ENCODE measurements around the gene LEFTY1. TPM values are rescaled to one million over a fixed set of nuclear protein-coding genes. Genes with fewer than 3 reads are reported as not detected.

LEFTY1 gene
- total RNA-seq, 1 experiment from 2014 or later: 0.64 TPM

DNA sequence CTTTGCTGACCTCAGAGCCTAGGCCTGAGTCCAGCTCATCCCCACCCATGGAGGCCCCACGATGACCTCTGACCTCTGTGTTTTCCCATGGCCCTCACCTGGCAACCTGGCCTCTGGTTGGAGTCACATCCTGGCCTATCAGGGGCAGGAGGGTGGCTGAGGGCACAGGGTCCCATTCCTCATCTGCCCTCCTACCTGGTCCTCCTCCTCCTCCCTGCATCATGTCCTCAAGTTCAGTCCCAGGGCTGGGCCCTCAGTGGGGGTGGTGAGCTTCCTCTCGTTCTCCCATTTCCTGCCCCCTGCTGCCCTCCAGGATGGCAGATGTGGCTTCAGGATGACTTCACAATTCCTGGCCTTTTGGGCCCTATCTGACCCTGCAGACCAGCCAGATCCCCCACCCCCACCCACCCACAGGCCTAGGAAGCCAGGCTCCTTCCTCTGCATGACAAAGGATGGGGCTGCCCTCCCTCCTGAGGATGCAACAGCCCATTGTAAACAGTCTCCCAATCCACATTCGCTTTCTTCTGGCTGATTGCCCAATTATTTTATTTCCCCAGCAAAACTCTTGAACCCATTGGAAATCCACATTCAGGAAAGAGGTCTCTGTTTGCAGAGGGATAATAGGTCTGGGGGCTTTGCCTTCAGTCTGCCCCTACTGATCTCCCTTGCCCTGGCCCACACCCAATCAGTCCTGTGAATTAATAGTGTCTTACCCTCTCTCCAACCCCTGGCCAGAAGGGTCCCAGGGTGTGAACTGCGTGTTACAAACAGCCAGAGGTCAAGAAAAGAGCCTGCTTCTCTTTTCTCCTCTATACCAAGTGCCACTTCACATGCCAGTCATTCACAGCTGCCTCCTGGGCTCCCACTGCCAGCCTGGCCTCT is 10.3 kb upstream of the LEFTY1 start:
- no peak for ATAC-seq
- BruUV-seq (replicated peaks): no TSS peak
- H3K79me2 ChIP-seq (ENCODE audit: insufficient read depth, low read length): no peaks in the 10 kb centered on the region

More for the DNA sequence above, 10.3 kb upstream of the LEFTY1 start:
- intact Hi-C loops (cut with micrococcal nuclease): no loop called here
- Histone ChIP-seq H3K9me3 (ENCODE audit: control insufficient read depth in 1 of 2, insufficient read depth in 1 of 2, low read depth in 1 of 2, low read length in 2 of 2) (no peaks in the 10 kb centered on the region), H3K27ac (ENCODE audit: low read depth, low read length) (no peak overlapping the region), H3K4me2 (ENCODE audit: low read length) (no peak overlapping the region), H3K4me1 (ENCODE audit: control insufficient read depth in 1 of 2, insufficient read depth in 2 of 2, low read length in 2 of 2) (peaks cover 8 to 12% of the 10 kb centered on the region in 2 experiments; a peak in 3 of 4 replicates), H4K20me1 (ENCODE audit: insufficient read depth) (no peaks in the 10 kb centered on the region), H3K36me3 (ENCODE audit: control insufficient read depth in 1 of 2, insufficient read depth in 2 of 2, low read length in 2 of 2) (no peaks in the 10 kb centered on the region), H3K4me3 (replicated peaks in 1 of 2; ENCODE audit: low read depth in 1 of 2, low read length in 2 of 2) (no peak overlapping the region), H3K27me3 (ENCODE audit: insufficient read depth, low read length) (no peaks in the 10 kb centered on the region), H2AFZ (ENCODE audit: low read depth, low read length, poor library complexity, severe bottlenecking) (no peak overlapping the region), H3K9me2 (ENCODE audit: insufficient read depth) (no peaks in the 10 kb centered on the region), H3K9ac (ENCODE audit: low read length) (no peak overlapping the region)
- RAD21 ChIA-PET (ENCODE audit: low non-redundant PET in 1 of 2, low total read pairs in 2 of 2, uncharacterized antibody in 2 of 2, unreplicated experiment in 2 of 2): no interaction called here
- TF ChIP-seq EZH2phosphoT487 (IDR thresholded peaks at IDR 0.05; ENCODE audit: borderline replicate concordance) (no peak), REST (IDR thresholded peaks at IDR 0.05; ENCODE audit: low read depth) (no peak), CBX3 (IDR thresholded peaks at IDR 0.05; ENCODE audit: low read depth) (no peak), ATF3 (IDR thresholded peaks at IDR 0.05) (no peak), ZBTB33 (IDR thresholded peaks at IDR 0.05; ENCODE audit: extremely low read depth, insufficient replicate concordance, low read length) (no peak), MAX (IDR thresholded peaks at IDR 0.05) (no peak), YY1 (IDR thresholded peaks at IDR 0.05; ENCODE audit: extremely low read depth, insufficient replicate concordance, low read depth, low read length) (no peak), EZH2 (IDR thresholded peaks at IDR 0.05) (no peak), CEBPB (IDR thresholded peaks at IDR 0.05; ENCODE audit: low read depth) (no peak), POLR2AphosphoS5 (IDR thresholded peaks at IDR 0.05; ENCODE audit: low read depth, low read length) (no peak)
- TF ChIP-seq, protein P1, sequence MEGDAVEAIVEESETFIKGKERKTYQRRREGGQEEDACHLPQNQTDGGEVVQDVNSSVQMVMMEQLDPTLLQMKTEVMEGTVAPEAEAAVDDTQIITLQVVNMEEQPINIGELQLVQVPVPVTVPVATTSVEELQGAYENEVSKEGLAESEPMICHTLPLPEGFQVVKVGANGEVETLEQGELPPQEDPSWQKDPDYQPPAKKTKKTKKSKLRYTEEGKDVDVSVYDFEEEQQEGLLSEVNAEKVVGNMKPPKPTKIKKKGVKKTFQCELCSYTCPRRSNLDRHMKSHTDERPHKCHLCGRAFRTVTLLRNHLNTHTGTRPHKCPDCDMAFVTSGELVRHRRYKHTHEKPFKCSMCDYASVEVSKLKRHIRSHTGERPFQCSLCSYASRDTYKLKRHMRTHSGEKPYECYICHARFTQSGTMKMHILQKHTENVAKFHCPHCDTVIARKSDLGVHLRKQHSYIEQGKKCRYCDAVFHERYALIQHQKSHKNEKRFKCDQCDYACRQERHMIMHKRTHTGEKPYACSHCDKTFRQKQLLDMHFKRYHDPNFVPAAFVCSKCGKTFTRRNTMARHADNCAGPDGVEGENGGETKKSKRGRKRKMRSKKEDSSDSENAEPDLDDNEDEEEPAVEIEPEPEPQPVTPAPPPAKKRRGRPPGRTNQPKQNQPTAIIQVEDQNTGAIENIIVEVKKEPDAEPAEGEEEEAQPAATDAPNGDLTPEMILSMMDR (IDR thresholded peaks at IDR 0.05 in 2 of 3, conservative IDR thresholded peaks at IDR 0.05 in 1 of 3; ENCODE audit: borderline replicate concordance in 1 of 3, insufficient read depth in 1 of 3, low read depth in 2 of 3, low read length in 2 of 3): no peak
- CTCF ChIA-PET: interaction anchor here (1.0 kb wide), 1 partner anchor 16 kb away, joined by 3 read pairs; no protein-coding TSS in a partner anchor
- DNase-seq (ENCODE audit: low read depth, low spot score): no peak
- POLR2A ChIA-PET: no interaction called here

Measured in HCT116 (cell line).